Astrocyte (in vitro differentiated cells and primary cell): ENCODE measurements around the gene SND1.

Experiments
- EZH2 ChIP-seq: IDR thresholded peaks from 2 replicates; pipeline ENCODE4 v1.6.1; 2012; ENCODE audit warnings: mild to moderate bottlenecking, low read length, inconsistent platforms; ENCODE audit not compliant: insufficient read depth
- TF ChIP-seq, protein P1 (sequence below): IDR thresholded peaks from 2 replicates; pipeline ENCODE4 v1.5.1; 2011; ENCODE audit warnings: low read depth, mild to moderate bottlenecking, inconsistent platforms, low read length, moderate library complexity; ENCODE audit not compliant: insufficient read depth

DNA sequence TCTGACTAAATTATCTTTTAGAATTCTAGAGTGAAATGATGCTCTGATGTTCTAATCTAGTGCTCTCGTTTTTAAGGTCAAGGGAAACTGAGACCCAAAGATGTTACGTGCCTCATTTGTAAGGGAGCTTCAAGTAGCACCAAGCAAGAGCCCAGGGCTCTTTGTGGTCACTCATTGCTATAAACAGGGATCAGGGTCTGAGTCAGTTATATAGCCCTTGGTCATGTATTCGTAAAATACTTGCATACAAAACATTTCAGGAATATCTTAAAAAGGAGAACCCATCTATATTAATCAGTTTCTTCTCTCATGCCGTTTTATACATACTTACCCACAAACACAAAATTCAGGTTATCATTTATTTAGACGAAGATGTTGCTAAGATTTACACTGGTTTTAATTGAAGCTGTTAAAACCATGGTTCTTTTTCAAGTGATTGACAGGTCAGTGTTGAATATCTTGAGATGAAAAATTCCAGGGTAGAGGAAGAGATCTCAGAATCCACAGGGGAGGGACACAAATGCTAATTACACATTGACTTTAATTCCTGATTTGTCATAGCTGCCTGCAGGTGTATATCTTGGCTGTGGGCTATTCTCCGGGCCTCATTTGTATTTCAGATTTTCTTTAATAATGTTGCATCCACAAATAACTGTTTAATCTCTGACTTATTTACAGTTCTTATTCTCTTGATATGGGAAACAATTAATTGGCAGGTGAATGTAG lies 188.4 kb downstream of the SND1 start:
- TF ChIP-seq, protein P1, sequence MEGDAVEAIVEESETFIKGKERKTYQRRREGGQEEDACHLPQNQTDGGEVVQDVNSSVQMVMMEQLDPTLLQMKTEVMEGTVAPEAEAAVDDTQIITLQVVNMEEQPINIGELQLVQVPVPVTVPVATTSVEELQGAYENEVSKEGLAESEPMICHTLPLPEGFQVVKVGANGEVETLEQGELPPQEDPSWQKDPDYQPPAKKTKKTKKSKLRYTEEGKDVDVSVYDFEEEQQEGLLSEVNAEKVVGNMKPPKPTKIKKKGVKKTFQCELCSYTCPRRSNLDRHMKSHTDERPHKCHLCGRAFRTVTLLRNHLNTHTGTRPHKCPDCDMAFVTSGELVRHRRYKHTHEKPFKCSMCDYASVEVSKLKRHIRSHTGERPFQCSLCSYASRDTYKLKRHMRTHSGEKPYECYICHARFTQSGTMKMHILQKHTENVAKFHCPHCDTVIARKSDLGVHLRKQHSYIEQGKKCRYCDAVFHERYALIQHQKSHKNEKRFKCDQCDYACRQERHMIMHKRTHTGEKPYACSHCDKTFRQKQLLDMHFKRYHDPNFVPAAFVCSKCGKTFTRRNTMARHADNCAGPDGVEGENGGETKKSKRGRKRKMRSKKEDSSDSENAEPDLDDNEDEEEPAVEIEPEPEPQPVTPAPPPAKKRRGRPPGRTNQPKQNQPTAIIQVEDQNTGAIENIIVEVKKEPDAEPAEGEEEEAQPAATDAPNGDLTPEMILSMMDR = no peak
- no peak for TF ChIP-seq EZH2
